G401.6 (cell line): ENCODE data around the gene NDUFS7.

Experiments
- FAIRE-seq: peaks from 2 replicates; lab custom pipeline; 2012; peaks lifted over from hg19 to GRCh38; lab: Jason Lieb, UNC

The NDUFS7 gene

DNA sequence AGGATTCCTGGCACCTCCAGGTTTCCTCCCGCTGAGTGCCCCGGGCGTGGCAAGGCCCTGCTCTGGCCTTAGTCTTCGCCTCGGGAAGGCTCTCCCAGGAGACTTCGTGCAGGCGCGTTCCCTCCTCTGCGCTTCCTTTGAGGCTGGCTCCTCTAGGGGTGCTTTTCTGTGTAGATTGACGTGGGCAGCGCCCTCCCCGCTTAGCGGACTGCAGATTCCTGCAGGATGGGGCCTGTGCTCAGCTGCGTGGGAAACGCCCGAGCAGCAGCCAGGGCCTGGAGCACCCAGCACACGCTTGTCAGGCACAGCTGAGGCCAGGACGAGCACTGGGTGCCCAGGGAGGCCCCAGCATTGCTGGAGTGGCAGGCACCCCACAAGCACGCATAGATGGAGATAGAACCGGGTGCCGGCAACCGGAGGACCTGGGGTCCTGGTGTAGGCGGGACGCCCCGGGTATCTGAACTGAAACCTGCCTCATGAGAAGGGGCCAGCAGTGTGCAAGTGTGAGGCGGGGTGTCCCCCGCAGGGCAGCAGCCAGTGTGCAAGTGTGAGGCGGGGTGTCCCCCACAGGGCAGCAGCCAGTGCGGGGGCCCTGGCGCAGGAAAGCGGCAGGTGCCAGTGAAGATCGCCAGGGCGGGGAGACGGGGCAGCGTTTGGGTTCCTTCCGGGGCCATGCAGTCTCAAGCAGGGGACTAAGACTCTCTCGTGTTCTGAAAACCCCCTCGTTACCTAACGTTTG is 3.4 kb downstream of the NDUFS7 start:
- FAIRE-seq: no peak

DNA sequence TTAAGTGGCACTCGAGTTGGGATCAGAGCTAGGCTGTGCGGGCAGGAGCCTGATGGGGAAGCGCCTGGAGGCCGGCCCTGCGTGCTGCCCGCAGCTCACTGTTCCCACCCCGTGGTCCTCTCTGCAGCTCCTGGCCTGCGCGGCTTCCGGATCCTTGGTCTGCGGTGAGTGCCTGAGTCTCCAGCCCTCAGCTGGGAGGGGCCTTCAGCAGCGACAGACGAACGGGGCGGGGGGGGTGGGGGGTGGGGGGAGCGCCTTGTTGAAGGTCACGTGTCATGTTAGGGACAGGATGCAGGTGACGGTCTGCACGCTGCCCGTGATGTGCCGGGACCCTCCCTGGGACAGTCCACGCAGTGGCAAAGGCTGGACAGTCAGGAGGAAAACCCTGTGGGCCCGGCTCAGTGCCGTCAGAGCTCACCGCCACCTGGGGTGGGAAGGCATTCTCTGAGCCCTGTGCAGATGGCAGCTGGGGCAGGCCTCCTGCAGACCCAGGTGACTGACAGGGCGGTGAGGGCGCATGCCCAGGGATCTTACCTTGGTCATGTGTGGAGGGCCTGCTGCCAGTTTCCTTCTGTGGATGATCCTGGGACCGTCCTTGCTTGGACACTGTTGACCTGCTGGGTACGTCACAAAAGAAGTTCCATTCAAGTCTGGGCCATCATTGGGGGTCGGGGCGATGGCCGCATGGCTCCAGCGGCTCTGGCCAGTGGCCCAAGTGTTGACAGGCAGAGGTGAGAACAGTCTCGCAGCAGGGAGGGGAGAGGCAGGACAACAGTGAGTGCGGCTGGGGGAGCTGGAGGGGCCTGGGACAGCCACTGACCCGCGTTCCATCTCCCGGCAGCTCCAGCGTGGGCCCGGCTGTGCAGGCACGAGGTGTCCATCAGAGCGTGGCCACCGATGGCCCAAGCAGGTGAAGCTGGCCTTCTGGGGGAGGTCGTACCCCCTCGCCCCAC is 4.3 kb downstream of the NDUFS7 start:
- no peak for FAIRE-seq

DNA sequence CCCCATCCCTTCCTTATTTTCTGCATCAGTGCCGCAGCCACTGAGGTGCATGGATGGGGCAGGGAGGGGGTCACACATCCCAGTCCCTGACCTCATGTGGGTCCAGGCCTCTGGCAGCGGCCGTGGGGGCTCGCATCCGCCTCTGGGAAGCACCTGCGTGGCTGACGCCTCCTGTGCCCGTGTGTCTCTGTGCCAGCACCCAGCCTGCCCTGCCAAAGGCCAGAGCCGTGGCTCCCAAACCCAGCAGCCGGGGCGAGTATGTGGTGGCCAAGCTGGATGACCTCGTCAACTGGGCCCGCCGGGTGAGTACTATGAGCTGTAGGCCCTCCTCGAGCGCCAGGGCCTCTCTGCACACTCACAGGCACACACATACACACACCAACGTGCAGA is 4.9 kb downstream of the NDUFS7 start:
- no peak for FAIRE-seq

DNA sequence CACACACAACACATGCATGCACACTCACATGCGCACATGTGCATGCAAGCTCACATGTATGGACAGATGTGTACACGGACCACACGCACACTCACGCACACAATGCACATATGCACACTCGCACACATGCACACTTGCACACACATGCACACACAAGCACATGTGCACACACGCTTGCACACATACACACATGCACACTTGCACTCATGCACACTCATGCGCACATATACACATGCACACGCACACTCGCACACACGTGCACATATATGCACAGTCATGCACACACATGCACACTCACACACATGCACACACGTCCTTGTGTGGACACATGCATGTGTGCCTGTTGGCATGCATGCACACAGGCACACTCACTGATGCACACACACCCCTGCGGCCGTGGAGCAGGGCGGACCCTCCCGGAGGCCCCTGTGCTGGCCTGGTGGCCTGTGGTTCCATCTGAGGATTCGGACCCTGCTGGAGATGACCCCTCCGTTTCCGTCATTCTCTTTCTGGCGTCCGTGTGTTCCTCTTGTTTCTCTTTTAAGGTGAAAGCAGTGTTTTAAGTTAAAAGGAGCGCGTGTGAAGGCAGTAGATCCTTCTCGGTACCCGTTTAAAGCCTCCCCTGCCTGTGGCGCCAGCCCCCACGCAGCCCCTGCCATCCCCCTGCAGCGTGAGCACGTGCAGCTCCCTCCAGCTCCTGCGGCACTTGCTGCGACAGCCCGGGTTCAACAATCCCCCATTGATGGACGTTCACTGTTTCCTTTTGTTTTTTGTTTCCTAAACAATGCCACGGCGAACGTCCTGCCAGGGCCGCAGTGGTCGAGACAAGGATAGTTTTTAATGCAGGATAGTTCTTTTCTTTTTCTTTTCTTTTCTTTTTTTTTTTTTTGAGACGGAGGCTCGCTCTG is 5.6 kb downstream of the NDUFS7 start:
- FAIRE-seq: no peak

DNA sequence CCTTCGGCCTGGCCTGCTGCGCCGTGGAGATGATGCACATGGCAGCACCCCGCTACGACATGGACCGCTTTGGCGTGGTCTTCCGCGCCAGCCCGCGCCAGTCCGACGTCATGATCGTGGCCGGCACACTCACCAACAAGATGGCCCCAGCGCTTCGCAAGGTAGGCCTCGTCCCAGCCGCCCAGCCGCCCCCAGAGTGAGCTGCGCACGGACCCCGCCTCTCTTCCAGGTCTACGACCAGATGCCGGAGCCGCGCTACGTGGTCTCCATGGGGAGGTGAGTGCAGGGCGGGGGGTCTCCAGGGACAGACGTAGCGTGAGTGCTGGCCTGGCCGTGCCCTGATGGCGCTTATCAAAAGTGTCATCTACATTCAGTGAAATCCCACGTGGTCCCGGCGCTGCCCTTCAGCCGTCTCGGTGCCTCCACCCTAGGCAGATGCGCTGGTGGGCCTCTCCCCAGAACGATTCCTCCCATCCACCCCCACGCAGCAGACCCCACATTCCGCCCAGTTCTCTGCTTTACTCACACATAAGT is 7.2 kb downstream of the NDUFS7 start:
- FAIRE-seq: no peak

DNA sequence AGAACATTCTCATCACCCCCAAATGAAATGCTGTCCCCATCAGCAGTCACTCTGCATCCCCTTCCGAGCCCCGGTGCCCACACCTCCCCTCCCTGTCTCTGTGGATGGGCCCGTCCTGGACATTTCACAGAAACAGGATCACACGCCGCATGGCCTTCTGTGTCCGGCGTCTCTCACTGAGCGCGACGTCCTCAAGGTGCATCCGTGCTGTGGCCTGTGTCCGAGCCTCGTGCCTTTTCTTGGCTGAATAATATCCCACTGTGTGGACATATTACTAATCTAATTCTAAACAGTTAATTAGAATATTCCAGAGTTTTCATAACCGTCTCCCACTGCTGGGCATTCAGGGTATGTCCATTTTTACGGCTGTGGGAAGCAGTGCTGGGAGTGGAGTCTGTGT is 8.7 kb downstream of the NDUFS7 start:
- FAIRE-seq: no peak

DNA sequence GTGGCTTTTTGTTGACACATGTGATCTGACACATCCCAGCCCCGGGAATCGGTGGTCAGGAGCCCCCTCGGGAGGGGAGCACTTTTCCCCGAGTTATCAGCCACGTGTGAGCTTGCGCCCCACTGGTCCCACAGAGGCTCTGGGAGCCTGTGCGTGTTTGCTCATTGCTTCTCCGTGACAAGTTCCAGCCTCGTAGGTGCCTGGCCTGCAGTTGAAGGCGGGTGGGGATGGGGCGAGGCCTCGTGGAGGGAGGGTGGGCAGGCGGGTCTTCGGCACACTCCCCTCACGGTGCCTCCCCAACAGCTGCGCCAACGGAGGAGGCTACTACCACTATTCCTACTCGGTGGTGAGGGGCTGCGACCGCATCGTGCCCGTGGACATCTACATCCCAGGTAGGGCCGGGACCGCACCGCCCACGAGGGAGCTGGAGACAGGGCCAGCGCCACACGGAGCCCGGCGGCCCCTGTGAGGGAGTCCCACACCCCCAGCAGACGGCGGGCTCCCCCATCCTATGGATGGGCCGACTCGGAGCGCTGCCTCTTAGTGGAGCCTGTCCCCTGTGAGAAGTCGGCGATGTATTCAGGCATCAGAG is 9.3 kb downstream of the NDUFS7 start:
- no peak for FAIRE-seq

DNA sequence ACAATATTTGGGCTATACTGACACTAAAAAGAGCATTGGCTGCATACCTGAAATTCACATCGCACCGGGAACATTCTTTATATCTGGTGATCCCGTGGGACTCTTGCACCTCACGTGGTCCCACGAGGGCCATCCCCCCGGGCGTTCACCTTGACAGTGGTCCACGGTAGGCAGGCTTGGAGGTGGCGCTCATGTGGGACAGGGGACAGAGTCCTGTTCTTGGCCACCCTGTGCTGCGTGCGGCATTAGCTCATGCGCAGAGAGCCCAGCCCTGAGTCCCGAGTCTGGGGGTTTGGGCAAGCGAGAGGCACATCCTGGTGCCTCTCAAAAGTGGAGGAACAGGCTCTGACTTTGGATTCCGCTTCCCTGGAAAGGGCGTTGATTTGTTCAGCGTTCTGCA is 10.1 kb downstream of the NDUFS7 start:
- FAIRE-seq: no peak

DNA sequence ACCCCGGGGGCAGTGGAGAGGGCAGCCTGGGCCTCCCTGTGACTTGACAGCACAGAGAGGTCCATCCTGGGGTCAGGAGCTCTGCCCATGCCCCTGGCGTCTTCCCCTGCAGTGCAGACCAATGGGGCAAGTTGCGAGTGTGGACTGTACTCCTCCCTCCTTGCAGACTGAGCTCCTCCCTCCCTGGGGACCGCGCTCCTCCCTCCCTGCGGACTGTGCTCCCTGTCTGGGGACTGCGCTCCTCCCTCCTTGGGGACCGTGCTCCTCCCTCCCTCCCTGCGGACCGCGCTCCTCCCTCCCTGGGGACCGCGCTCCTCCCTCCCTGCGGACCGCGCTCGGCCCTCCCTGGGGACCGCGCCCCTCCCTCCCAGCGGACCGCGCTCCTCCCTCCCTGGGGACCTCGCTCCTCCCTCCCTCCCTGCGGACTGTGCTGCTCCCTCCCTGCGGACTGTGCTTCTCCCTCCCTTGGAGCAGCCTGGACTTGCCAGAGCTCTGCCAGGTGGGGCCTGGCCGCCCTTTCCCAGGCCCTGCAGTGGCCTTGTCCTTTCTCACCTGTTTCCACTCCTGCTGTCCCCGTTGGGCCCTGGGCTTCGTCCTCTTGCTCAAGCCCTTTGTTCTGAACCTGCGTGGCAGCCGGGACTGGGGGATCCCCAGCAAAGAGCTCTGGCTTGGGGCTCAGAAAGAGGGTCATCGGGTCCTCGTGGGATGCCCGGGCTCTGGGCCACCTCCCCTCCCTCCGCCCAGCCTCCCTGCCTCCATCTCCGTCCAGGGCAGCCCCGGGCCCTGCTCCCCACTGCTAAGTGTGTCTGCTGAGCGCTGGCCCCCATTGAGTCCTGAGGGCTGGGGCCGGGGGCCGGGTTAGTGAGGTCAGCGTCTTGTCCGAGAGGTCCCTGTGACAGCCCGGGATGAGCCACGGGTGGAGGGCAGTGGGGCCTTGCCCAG is 10.8 kb downstream of the NDUFS7 start:
- no peak for FAIRE-seq

DNA sequence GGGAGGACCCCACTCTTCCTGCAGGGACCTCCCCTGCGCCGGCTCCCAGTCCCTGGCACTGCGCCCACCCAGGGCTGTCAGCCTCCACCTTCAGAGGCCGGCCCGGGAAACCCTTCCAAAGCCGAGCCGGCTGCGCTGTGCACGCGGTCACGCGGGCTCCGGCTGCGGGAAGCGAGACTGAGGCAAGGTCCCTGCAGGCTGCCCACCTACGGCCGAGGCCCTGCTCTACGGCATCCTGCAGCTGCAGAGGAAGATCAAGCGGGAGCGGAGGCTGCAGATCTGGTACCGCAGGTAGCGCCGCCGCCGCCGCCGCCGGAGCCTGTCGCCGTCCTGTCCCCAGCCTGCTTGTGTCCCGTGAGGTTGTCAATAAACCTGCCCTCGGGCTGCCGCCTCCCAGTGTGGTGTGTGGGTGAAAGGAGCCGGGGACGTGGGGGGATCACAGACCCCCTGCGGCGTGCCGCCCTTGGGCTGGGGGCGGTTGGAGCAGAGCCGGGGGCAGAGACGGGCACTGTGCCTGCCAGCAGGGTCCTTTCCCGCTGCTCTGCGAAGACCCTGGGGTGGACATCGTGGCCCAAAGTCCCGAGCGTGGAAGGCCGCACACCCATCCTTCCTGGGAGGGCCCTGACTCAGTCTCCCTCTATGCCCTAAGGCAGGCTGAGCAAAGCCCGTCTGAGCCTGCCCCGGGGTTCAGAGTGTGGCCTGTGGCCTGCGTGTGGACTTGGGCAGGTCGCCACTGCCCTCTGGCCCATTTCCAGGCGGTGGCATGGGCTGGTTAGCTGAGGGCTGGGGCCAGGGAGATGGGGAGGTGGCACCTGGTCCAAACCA is 11.7 kb downstream of the NDUFS7 start:
- FAIRE-seq: no peak

DNA sequence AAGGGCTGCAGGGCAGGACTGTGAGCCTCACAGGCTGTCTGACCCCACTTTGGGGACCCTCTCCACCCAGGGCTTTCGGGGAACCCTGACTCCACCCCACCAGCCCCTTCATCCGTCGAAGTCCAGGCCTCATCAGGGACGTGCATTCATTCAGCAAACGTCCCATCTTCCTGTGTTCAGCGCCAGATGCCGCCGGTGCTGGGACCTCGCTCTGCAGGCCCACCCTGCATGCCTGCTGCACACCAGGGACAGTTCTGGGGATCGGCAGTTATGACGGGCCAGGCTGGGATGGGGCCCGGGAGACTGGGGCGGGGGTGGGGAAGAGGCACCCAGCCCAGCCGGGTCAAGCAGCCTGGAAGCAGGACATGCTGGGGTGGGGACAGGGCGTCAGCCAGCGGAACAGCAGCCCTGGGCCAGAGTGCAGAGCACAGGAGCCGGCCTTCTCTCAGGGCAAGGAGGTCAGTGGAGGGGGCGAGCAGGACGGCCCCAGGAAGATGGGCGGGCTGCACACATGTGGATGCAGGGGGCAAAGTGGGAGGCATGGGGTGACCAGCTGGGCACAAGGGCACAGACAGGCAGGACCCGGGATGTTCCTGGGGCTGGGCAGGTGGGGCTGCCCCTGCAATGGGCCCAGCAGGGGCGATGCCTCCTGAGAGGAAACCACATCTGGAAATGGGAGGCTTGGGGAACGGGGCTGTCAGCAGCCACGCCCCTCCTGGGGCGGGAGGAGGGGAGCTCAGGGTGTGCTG is 12.5 kb downstream of the NDUFS7 start:
- no peak for FAIRE-seq

DNA sequence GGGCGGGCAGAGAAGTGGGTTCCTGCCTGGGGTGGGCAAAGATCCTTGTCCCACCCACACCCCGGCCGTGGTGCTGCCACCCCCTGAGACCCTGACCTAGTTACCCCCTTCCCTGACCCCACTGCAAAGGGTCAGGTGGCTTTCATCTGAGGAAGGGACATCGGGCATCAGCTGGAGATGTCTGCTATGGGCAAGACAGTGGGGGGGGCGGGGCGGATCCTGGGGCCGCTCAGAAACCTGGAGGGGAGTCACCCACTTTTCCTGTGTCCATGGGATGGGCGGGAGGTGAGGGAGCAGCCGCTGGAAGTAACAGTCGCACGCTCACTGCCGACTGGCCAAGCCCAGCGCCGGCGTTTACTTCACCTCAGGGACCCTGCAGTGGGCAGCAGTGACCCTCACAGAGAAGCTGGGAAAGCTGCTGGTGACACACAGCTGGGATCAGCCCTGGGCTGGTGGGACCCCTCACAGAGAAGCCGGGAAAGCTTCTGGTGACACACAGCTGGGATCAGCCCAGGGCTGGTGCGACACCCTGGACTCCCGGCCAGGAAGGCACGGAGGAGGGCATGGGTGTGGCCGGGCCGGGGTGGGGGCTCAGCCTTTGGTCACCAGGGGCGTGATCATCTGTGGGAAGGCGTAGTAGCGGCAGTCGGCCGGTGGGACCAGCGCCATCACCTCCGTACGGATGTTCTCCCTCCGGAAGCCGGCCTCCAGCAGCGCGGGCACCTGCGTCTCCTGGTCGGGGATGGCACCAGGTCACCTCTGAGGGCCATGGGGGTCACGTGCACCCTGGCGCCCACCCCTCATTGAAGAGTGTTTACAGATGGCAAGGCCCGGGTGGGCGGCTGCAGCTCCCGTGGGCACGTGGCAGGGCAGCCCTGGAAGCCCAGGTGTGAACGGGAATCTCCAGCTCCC is 13.3 kb downstream of the NDUFS7 start:
- no peak for FAIRE-seq

DNA sequence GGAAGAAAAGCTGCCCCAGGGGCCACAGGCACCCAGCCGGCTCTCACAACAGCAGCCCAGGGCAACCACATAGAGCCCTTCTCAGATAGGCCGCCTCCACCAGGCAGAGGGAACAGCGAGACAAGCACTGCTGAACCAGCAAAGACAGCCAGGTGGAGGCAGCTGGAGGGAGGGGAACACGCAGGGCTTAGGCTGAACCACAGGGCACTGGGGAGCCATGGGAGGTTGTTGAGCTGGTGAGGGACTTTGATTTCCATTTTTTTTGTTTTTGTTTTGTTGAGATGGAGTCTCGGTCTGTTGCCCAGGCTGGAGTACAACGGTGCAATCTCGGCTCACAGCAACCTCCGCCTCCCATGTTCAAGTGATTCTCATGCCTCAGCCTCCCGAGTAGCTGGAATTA is 14.1 kb downstream of the NDUFS7 start:
- FAIRE-seq: no peak

DNA sequence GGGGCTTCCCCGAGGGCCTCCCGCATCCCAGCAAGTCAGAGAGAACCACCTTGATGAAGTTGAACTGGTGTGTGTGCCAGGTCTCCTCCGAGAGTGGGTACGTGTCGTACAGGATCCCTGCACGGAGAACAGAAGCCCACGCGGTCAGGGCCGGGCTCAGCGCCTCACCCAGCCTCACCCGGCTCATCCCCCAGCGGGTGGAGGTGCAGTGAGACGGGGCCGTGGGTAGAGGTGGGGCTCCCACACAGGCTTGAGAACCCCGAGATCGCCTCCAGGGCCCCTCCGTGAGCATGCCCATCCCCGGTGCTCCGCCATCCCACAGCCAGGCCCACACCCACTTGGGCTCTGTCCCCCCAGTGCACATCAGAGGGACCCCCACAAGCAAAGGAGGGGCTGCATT is 15.4 kb downstream of the NDUFS7 start:
- FAIRE-seq: no peak

DNA sequence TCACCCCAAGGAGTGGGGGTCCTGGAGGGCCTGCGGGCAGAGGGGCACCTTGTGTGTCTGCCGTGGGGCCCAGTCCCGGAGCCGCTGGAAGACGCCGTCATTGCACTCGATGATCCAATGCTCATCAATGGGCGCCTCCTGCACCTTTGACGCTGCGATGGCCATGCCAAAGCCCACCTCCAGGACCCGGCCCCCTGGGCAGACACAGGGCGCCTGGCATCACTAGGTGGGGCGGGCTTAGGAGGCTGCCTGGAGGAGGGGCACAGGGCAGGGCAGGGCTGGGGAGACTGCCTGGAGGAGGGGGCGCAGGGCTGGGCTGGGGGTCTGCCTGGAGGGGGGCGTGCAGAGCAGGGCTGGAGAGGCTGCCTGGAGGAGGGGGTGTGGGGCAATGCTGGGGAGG is 16.0 kb downstream of the NDUFS7 start:
- no peak for FAIRE-seq

DNA sequence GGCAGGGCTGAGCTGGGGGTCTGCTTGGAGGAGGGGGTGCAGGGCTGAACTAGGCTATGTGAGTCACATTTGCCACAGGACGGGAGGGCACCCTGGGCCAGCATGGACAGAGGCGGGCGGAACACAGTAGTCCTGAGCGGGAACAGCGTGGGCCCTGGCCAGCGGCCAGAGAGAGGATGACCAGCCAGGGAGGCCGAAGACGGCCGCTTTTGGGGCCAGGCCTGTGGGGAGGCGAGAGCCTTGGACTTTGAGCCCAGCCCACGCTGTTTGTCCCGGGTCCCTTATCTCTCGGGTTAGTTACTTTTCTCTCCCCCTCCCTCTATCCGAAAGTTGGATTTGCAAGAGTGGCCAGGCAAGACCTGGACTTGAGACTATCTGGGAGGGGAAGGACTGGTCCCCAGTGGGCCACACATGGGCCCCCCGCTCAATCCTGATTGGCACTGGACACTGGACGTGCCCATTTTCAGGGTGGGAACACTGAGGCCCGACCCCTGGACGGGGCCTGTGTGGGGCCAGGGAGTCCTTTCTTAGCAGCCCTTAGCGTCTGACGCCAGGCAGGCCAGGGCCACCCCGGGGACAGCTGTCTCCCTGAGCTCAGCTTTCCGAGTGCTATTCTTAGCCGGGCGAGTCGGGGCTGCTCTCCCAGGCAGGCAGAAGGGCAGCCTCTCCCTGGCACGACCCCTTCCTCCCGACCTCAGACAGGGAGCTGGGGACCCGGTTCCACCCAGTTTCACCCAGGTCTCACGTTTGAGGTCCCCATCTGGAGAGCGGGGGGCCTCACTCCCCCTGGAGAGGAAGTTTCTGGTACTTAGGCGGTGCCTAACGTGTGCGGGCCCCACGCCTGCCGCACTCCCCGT is 16.8 kb downstream of the NDUFS7 start:
- no peak for FAIRE-seq
